GM19395 (cell line): ENCODE measurements around the gene SIN3A.
"Not testable (repeated sequence)": the region's sequence is repeated elsewhere in the genome, so short reads cannot be mapped to it uniquely, and the experiment has no call there.

Source experiments
- ATAC-seq: cut with Tn5 transposase; IDR thresholded peaks from one replicate; pipeline ENCODE4 v1.9.1; 2021; ENCODE audit warnings: mild to moderate bottlenecking, moderate library complexity; ENCODE audit not compliant: unreplicated experiment

The SIN3A gene

DNA sequence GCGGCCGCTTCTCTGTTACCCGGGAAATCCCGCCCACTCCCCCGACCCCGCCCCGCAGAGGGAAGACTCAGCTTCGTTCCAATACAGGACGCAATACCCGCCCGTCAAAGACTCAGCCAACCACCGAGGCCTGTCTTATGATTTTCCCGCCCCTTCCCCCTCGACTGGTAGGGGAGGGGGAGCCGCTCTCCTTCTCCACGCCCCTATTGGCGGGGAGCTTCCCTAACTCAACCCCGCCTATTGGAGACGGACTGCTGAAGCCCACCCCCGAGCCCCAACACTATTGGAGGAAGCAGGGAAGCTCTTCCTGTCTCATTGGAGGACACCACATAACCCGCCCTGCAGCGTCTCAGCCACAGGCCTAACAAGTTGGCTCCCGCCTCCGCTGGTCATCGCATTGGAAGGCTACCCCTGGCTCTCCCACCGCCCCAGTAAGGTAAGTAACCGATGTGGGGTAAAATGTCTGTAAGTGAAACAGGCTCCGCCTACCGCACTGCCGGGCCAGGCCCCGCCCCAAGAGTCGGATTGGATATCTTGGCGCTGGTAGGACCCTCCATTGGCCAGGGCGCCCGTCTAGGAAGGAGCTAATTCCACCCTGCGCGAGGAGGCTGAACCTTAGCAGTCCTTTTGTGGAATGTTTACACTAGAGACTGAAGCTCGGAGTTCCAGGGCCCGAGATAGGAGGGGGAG lies at the start of gene SIN3A:
Gene SIN3A, minus strand, starts transcription at position 17 of the 690 bp plus-strand sequence. CDS start 21,315 bp downstream, outside the sequence.
- ATAC-seq = peak; percentile 46

GRCh38 chr15:75493732-75494131 lies 42.2 kb upstream of the SIN3A start:
- no peak for ATAC-seq

DNA sequence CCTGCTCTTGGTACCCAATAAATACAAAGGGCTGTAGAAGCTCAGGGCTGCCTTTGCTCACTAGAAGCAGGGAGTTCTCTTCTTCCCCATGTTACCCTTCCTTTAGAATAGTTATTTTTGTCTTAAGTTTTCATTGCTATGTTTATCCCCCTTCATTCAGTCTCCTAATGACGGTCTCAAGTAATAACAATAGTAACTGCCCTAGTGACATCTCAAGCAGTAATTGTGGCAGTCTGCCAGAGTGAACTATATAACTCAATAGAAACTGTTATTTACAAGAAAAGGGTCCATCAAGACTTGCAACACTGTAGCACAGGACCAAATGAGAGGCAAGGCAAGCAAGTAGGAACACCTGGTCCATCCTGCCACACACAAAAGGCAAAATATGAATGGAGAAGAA lies 32.5 kb upstream of the SIN3A start:
- ATAC-seq = no peak

DNA sequence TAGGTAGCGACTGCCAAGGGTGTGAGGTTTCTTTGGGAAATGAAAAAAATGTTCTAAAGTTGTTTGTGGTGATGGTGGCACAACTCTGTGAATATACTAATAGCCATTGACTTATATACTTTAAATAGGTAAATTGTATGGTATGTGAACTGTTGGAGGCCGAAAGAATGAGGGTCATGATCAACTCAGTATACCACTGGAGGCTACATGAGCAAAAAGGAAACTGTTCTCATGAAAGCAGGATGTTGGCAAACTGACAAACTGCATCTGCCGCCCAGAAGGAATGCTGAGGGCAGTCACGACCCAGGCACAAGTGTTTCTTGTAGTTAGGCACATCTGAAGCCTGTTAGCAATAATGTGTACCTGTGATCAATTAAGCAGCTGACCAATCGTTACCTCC lies 32.1 kb upstream of the SIN3A start:
- not testable (repeated sequence) for ATAC-seq

GRCh38 chr15:75483106-75483505 lies 31.6 kb upstream of the SIN3A start:
- ATAC-seq = no peak

DNA sequence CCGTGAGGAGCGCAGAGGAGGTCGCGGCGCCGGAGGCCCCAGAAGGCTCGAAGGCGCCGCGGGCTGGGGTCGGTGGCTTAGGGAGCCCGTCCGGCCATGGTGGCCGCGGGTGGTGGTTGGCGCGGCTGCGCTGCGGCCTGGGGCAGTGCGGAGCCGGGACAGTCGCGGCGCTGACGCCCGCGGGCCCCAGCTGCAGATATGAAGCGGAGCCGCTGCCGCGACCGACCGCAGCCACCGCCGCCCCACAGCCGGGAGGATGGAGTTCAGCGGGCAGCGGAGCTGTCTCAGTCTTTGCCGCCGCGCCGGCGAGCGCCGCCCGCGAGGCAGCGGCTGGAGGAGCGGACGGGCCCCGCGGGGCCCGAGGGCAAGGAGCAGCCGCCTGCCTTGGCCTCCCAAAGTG lies 29.0 kb upstream of the SIN3A start:
- ATAC-seq = not testable (repeated sequence)

DNA sequence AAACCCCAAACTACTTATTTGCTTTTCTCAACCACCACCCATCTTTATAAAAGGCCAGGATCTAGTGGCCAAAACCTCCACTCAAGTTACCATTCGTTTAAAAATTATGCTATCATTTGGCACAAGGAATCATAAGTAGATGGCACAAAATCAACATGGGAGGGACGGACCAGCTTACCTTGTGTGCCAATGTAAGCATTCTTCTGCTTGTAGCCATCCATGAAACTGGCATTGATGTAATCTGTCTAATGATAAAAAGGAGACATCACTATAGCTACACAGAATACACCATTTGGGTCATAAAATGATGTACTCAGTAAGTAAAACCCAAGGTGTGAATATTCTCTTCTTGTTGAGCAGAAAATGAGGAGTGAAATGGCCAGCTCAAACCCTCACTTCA lies 28.2 kb upstream of the SIN3A start:
- ATAC-seq = no peak

GRCh38 chr15:75477094-75477493 lies 25.6 kb upstream of the SIN3A start:
- ATAC-seq = not testable (repeated sequence)

DNA sequence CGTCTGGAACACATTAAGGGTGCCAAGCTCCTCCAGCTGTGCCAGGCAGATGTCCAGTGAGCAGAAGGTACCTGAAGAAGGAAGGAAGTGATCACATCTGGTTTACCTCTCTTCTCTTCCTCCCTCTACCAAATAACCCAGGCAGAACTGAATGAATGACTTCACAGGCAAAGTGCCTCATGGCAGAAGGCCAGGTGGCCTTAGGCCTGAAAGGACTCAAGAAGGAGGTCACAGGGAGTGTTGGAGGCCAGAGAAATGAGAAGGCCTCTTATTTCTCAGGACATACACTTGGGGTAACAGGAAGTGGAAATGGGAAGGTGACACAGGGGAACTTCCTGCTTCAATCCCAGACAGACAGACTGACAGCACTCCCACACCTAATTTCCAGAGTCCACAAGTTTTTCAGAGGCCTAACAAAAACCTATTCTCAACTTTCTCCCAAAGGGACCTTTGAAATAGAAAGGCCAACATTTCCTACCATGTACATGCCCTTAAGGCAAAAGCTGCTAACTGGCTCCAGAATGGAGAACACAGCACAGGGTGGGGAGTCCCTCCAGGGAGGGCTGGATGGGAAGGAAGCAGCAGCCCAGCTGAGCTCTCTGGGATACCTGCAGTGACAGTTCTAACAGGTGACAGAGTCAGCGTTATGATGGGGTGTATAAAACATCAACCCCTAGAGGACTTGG lies 17.6 kb upstream of the SIN3A start:
- ATAC-seq = no peak

DNA sequence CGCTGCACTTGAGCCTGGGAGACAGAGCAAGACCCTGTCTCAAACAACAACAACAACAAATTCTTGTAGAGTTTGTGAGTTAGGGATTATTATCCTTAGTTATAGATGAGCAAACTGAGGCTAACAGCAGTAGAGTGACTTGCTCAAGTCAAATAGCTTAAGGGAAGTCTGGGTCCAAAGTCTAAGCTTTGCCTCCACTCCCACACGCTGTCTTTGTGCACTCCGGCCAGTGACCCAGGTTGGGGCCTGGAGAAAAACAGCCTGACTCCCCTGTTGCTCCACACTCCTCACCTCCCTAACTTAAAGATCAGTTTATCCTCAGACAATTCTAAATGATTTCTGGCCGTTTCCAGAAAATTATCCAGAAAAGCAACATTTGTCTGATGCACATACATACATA lies 9.2 kb upstream of the SIN3A start:
- ATAC-seq = no peak

DNA sequence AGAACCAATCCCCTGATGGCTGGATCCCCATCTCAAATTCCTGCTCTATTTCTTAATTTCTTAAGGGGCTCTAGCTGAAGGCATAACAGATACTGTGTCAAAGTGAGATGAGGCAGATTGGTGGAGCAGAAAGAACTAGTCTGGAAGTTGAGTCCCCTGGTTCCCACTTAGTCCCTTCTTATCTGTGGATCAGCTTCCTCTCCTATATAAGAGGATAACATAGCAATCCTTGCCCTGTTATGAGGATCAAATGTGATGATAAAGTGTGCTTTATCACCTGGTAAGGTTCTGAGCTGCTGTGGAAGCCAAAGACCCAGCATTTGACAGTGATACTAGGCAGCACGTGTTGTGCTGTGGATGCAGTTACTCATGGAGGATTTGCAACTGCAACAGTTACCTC lies 8.1 kb upstream of the SIN3A start:
- ATAC-seq = no peak

DNA sequence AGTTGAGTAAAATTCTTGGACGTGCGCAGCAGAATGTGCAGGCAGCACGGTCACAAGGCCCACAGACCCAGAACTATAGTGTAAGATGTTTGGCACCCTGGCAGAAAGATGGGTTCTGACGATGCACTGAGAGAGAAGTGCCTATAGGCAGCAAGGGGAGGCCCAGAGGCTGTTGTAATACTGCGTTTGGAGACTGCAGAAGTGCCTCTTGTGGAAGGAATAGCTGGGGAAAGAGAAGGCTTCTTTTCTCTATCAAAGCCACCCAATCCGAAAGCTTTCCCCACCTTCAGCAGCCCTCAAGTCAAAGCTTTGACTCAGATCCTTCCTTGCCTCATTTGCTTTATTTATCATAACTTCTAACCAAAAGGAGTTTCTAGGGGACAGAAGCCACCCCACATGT lies 5.2 kb upstream of the SIN3A start:
- ATAC-seq = no peak

GRCh38 chr15:75455982-75456531 lies 4.6 kb upstream of the SIN3A start:
- no peak for ATAC-seq

- ATAC-seq = no peak
Observed at GRCh38 chr15:75455424-75455981, 4.0 kb upstream of the SIN3A start.

DNA sequence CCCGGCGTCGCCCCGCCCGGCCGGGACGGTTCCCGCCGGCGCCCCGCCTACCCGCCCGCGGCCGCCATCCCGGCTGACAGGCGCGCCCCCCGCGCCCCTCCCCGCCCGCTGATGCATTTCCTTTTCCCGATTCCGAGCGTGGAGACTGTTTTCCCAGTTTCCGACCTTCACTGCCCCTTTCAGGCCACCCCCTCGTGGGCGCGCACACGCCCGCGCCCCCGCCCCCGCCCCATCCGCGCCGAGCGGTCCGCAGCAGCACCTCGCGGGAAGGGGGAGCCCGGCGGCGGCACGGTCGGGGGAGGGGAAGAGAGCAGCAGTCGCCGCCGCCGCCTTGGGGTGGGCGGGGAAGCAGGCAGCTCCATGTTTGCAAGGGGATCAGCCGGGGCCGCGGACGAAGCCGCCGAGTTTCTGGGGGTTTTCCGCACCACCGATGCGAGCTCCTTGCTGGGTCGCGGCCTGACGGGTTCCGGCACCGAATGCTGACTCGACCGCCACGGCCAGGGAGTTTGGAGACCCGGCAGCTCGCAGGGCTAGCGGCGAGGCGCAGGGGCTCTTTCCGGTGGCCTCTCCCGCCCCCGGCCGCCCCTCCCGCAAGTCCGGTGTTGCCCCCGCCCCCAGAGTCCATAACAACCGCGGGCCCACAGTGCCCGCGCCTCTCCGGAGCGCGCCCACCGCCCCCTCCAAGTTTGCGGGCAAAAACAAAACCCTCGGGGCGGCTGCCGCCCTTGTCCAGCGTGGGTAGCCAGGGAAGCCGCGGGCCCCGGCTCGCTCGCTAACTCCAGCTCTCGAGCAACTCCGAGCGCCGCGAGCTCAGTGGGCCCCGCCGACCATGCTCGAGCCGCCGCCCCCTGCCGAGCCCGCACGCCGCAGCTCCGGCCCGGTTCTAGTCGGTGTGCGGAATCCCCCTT lies 3.2 kb upstream of the SIN3A start:
- no peak for ATAC-seq

DNA sequence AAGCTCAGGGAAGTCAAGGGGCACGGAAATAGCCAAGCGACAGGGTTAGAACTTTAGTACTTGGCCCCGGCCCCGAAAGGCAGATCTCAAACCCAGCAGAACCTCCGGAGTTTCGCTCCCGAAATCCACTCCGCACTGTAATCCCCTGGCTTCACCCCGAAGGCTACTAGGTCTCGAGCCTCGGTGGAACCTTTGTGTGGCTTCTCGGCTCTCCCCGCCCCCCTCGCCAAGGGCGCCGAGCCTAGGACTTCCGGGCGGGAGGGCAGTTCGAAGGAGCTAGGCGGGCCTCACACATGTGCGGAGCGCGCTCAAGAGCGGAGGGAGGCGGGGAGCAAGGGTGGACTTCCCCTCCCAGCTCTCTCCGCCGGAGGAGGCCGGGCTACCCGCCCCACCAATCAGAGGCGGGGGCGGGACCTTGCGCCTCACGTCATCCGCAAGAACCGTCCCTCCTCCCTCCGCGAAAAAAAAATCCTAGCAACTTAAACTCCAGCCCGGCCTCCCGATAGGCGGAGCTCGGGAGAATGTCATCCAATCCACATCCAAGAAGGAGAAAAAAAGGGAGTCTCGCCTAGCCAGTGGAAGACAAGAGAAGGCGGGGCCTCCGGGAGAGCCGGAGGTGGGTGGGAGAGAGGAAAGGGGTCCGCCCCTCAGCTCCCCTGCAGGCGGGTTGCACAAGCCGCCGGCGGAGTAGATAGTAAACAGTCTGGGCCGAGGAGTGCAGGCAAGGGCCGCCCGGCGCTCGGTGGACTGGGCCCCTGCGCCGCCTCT lies 2.4 kb upstream of the SIN3A start:
- peak; percentile 37 for ATAC-seq

GRCh38 chr15:75452865-75453702 lies 1.6 kb upstream of the SIN3A start:
- ATAC-seq = no peak

DNA sequence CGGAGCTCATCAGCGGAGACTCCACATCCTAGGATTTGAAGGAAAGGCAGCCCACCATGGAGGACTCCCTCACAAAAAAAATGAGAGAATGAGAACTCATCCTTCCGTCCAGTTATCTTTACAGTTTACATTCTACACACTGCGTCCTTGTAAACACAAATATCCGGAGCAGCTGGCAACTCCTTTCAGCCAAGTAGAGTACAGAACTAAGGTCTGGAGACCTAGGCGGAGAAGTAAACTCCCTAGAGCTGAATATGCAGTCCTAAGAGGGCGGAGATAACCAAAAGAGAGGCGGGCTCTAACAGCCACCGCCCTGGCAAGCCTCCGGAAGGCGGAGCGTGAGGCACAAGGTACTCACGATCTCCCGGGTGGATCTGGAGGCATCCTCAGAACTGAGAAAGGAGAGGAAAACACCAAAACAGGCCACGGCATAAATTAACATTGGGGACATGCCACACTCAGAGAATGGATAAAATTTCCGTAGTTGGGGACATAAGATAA lies 924 bp upstream of the SIN3A start:
- no peak for ATAC-seq

GRCh38 chr15:75451202-75451673 lies 252 bp downstream of the SIN3A start:
- no peak for ATAC-seq
